Coronary artery (tissue), 2 donors: Measurements from ENCODE around the gene FERMT3.

ENCODE experiments used
- DNase-seq: peaks from one replicate; pipeline ENCODE4 v3.0.0-alpha.2; 2017; ENCODE audit warnings: low spot score
- H3K27ac ChIP-seq, 2 donors: fragments of 200-600 bp; sonication (generic); one replicate each; pipeline ENCODE4 v1.5.1; 2016 to 2019
- H3K4me3 ChIP-seq: fragments of 200-600 bp; sonication (generic); 2 replicates; pipeline ENCODE4 v1.5.1; 2016; ENCODE audit warnings: mild to moderate bottlenecking, moderate library complexity
- TF ChIP-seq, protein P1 (sequence below): fragments of 200-600 bp; sonication (generic); IDR thresholded peaks from one replicate; pipeline ENCODE4 v1.5.1; 2019; ENCODE audit warnings: antibody characterized with exemption

Gene FERMT3

DNA sequence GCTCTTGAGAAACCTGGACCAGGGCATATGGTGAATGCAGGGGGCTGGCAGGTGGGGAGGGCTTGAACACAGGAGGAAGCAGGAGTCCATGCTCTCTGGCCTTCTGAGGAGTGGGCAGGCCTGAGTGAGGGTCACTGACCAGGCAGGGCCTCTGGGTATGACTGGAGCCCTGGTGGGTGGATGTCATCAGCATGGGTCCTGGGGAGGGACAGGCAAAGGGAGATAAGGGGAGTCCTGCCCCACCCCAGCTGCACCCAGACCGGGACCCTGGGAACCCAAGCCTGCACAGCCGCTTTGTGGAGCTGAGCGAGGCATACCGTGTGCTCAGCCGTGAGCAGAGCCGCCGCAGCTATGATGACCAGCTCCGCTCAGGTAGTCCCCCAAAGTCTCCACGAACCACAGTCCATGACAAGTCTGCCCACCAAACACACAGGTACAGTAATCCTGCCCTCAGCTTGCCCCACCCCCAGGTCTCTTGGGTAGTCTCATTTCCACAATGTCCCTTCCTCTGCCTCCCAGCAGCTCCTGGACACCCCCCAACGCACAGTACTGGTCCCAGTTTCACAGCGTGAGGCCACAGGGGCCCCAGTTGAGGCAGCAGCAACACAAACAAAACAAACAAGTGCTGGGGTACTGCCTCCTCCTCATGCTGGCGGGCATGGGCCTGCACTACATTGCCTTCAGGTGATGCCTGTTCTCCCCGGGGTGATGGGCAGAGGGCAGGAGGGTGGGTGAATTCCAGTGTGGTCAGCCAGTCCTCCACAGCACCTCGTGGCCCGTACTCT is 25.9 kb downstream of the FERMT3 start:
- DNase-seq = no peak
- TF ChIP-seq, protein P1, sequence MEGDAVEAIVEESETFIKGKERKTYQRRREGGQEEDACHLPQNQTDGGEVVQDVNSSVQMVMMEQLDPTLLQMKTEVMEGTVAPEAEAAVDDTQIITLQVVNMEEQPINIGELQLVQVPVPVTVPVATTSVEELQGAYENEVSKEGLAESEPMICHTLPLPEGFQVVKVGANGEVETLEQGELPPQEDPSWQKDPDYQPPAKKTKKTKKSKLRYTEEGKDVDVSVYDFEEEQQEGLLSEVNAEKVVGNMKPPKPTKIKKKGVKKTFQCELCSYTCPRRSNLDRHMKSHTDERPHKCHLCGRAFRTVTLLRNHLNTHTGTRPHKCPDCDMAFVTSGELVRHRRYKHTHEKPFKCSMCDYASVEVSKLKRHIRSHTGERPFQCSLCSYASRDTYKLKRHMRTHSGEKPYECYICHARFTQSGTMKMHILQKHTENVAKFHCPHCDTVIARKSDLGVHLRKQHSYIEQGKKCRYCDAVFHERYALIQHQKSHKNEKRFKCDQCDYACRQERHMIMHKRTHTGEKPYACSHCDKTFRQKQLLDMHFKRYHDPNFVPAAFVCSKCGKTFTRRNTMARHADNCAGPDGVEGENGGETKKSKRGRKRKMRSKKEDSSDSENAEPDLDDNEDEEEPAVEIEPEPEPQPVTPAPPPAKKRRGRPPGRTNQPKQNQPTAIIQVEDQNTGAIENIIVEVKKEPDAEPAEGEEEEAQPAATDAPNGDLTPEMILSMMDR = no peak
- peak overlapping the region in 1 of 2 donors; percentile 20 for H3K27ac ChIP-seq
- H3K4me3 ChIP-seq = no peak overlapping the region

DNA sequence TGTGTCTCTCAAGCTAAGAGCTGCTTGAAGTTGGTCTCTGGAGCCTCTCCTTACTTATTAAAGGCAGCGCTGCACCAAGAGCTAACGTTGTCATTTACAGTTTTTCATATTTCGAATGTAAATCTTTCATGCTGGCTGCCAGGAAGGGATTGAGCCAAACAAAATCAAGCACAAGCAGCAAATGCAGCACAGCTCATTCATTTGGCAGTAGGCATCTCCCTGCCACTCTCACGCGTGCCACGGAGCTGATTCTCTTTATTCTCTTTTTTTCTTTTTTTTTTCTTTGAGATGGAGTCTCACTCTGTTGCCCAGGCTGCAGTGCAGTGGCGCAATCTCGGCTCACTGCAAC is 26.4 kb downstream of the FERMT3 start:
- no peak for DNase-seq
- TF ChIP-seq, protein P1 = no peak

DNA sequence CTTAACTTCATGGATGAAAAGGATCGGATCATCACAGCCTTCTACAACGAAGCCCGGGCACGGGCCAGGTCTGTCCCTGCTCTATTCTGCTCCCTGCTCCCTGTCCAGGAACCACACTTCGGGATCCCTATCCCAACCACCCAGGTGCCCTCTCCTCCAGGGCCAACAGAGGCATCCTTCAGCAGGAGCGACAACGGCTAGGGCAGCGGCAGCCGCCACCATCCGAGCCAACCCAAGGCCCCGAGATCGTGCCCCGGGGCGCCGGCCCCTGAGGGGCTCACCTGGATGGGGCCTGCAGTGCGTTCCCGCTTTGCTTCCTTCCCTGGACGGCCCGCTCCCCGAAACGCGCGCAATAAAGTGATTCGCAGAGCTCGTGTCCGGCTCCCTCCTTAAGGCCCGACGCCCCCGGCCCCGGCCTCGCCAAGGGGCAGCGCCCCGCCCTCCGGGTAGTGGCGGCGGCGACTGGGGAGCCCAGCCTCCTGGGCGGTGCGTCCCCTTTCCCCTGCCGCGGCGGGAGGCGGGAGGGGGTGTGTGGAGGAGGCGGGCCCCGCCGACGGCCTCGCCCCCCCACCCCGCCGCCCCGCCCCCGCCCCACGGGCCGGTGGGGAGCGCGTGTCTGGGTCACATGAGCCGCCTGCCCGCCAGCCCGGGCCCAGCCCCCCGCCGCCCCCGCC is 27.5 kb downstream of the FERMT3 start, which contains the start of gene VEGFB:
Gene VEGFB, plus strand, starts transcription at position 672 of the 674 bp plus-strand sequence. CDS start 250 bp downstream, outside the sequence.
- DNase-seq = no peak
- H3K27ac ChIP-seq = peak within 1 kb of the TSS; percentile 88 to 97
- peak within 1 kb of the TSS; percentile 84 for H3K4me3 ChIP-seq
- TF ChIP-seq, protein P1 = no peak

More for the DNA sequence above, 26.4 kb downstream of the FERMT3 start:
- peak overlapping the region in 1 of 2 donors; percentile 20 for H3K27ac ChIP-seq
- no peak overlapping the region for H3K4me3 ChIP-seq

DNA sequence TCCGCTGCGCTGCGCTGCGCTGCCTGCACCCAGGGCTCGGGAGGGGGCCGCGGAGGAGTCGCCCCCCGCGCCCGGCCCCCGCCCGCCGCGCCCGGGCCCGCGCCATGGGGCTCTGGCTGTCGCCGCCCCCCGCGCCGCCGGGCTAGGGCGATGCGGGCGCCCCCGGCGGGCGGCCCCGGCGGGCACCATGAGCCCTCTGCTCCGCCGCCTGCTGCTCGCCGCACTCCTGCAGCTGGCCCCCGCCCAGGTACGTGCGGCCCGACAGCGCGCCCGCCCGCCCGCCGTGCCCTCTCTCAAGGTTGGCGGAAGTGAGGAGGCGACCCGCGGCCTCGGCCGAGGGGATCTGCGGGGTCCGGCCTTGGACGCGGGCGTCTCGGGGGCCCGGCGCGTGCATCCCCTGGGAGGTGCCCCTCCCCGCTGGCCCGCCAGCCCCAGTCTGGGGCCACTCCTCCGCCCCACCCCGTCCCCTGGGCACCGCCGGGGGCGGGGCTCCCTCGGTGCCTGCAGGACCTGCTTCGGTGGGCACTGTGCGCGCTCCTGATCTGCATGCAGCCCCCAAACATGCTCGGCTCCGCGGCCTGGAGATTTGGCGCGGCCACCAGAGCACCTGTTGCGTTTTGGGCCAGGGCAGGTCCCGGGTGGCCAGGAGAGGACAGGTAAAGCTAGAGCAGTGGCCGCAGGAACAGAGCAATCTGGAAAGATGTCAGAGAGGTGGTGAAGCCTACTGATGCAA is 28.3 kb downstream of the FERMT3 start:
- H3K27ac ChIP-seq = peak overlapping the region; percentile 88 to 97
- H3K4me3 ChIP-seq = peak overlapping the region; percentile 84
- DNase-seq = no peak
- TF ChIP-seq, protein P1 = no peak

DNA sequence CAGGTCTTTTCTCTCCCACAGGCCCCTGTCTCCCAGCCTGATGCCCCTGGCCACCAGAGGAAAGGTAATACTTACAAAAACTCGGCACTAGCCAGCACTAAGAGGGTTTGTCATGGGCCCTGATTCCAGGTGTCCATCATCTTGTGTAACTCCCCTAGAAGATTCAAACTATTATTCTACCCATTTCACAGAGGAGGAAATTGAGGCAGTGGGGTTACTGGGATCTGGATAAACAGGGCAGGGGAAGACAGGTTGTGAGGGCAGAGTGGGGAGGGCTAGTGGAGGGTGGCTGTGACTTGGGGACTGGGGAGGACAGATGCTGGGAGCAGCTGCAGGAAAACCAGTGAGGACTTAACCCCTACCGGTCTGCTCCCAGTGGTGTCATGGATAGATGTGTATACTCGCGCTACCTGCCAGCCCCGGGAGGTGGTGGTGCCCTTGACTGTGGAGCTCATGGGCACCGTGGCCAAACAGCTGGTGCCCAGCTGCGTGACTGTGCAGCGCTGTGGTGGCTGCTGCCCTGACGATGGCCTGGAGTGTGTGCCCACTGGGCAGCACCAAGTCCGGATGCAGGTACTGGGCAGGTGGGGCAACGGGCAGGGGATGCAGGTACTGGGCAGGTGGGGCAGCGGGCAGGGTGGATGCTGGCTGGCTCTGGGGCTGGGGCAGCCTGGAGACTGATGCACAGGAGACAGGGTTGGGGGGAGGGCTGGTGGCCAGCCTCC is 29.1 kb downstream of the FERMT3 start:
- TF ChIP-seq, protein P1 = no peak
- DNase-seq = no peak
- Histone ChIP-seq H3K27ac (peak overlapping the region; percentile 88 to 97), H3K4me3 (peak overlapping the region; percentile 84)

DNA sequence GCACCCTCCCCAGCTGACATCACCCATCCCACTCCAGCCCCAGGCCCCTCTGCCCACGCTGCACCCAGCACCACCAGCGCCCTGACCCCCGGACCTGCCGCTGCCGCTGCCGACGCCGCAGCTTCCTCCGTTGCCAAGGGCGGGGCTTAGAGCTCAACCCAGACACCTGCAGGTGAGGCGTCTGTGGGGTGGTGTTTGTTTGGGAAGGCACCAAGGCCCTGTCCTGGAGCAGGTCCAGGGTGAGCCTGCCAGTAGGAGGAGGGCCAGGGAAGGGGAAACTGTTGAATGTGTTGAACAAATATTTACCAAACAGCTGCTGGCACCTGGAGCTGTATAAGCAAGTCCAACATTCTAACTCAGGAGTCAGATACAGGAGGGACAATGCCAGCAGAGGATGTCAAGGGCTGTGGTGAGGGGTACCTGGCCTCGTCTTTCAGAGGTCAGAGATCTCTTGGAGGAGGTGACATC is 31.0 kb downstream of the FERMT3 start:
- DNase-seq = no peak
- TF ChIP-seq, protein P1 = no peak
- H3K27ac ChIP-seq = peak overlapping the region in 1 of 2 donors; percentile 31
- no peak overlapping the region for H3K4me3 ChIP-seq
